Panc1 (cell line): Measurements from ENCODE around the gene CA10. TPM values are rescaled to one million over a fixed set of nuclear protein-coding genes. Genes with fewer than 3 reads are reported as not detected.
A peak's percentile ranks its signal among the peaks of the same experiment; 100 is the strongest.

Source experiments
- ATAC-seq: fragments of 200-7000 bp; cut with Tn5 transposase; 2 replicates; pipeline ENCODE4 v1.9.1; 2020; ENCODE audit warnings: mild to moderate bottlenecking, moderate library complexity
- BruUV-seq: library from RNA; stranded (reverse); fragments of 400-500 nt; replicated peaks from 2 replicates; lab custom pipeline; 2021; lab: Mats Ljungman, UMichigan
- CTCF ChIA-PET: fragments of 300-600 bp; sonication (Branson Sonifier 250); formaldehyde crosslinking; loops from one replicate; lab custom pipeline; 2022; ENCODE audit warnings: antibody characterized with exemption; lab: Charles Lee
- POLR2A ChIA-PET: fragments of 300-600 bp; sonication (Branson Sonifier 250); formaldehyde crosslinking; loops from one replicate; lab custom pipeline; 2022; ENCODE audit warnings: antibody characterized with exemption; lab: Charles Lee
- DNase-seq: peaks from one replicate; pipeline ENCODE4 v3.0.0-alpha.2; 2010; ENCODE audit warnings: low read depth, low spot score
- H3K27ac ChIP-seq: 2 replicates; pipeline ENCODE4 v1.5.1; 2011; ENCODE audit warnings: mild to moderate bottlenecking, low read length, inconsistent platforms
- H3K27me3 ChIP-seq: fragments of 200-500 bp; sonication (Bioruptor generic); 2 replicates; pipeline ENCODE4 v1.6.0; 2014; ENCODE audit warnings: low read length, inconsistent platforms; ENCODE audit not compliant: control insufficient read depth, insufficient read depth
- H3K36me3 ChIP-seq: fragments of 200-500 bp; sonication (Bioruptor generic); 2 replicates; pipeline ENCODE4 v1.5.1; 2014; ENCODE audit warnings: inconsistent platforms, mild to moderate bottlenecking, low read length, moderate library complexity; ENCODE audit not compliant: control insufficient read depth, insufficient read depth
- H3K4me1 ChIP-seq: 2 replicates; pipeline ENCODE4 v1.5.1; 2011; ENCODE audit warnings: inconsistent platforms, mild to moderate bottlenecking, low read length, moderate library complexity; ENCODE audit not compliant: control insufficient read depth, insufficient read depth
- H3K4me3 ChIP-seq, 2 experiments: 2 replicates each; pipeline ENCODE4 v1.5.1; 2011 to 2012; ENCODE audit warnings: low read depth in 2 of 2, low read length in 2 of 2, mild to moderate bottlenecking in 2 of 2, inconsistent platforms in 1 of 2, moderate library complexity in 1 of 2
- H3K9me3 ChIP-seq: fragments of 200-500 bp; sonication (Bioruptor generic); 2 replicates; pipeline ENCODE4 v1.5.1; 2014; ENCODE audit warnings: low read depth, mild to moderate bottlenecking, inconsistent platforms, low read length, moderate library complexity; ENCODE audit not compliant: control insufficient read depth, insufficient read depth
- CTCF ChIP-seq: fragments of 450-650 bp; IDR thresholded peaks from 2 replicates; pipeline ENCODE4 v1.5.1; 2017; ENCODE audit warnings: mild to moderate bottlenecking
- POLR2AphosphoS5 ChIP-seq: IDR thresholded peaks from 2 replicates; pipeline ENCODE4 v1.6.1; 2012; ENCODE audit warnings: mild to moderate bottlenecking, low read depth, low read length, moderate library complexity
- REST ChIP-seq, 2 experiments: IDR thresholded peaks; 2 replicates each; pipeline ENCODE4 v1.6.1; 2011 to 2012; ENCODE audit warnings: low read depth in 2 of 2, control low read depth in 1 of 2, low read length in 1 of 2, mild to moderate bottlenecking in 1 of 2, moderate library complexity in 1 of 2; ENCODE audit not compliant: insufficient read depth in 1 of 2
- SIN3A ChIP-seq: IDR thresholded peaks from 2 replicates; pipeline ENCODE4 v1.6.1; 2012; ENCODE audit warnings: low read depth, mild to moderate bottlenecking, low read length, moderate library complexity, borderline replicate concordance; ENCODE audit not compliant: insufficient read depth
- TCF7L2 ChIP-seq: IDR thresholded peaks from 2 replicates; pipeline ENCODE4 v1.6.1; 2011; ENCODE audit warnings: mild to moderate bottlenecking, low read depth, low read length, inconsistent platforms
- in situ Hi-C: cut with HindIII; loops from 2 replicates; pipeline ENCODE4 v1.10.0; 2016; ENCODE audit warnings: low sequenced_read_pairs, low pct_unique_long_range_greater_than_20kb
- intact Hi-C: fragments of 100-400 bp; cut with micrococcal nuclease; formaldehyde crosslinking; loops from one replicate; pipeline ENCODE4 v1.10.0; 2022; ENCODE audit not compliant: unreplicated experiment
- total RNA-seq: library from RNA; stranded (reverse); gene quantifications from one replicate; pipeline ENCODE4 v1.2.1, GENCODE V29; 2021; ENCODE audit not compliant: unreplicated experiment

CA10 gene
- total RNA-seq, 1 experiment from 2014 or later = not detected

- in situ Hi-C loops (no loop called here), intact Hi-C loops (no loop called here)
- BruUV-seq = no TSS peak
Measured at GRCh38 chr17:51873302-51873701, 285.2 kb downstream of the CA10 start.

GRCh38 chr17:51869387-51869786 lies 289.1 kb downstream of the CA10 start:
- no peaks in the 10 kb centered on the region for H3K27me3 ChIP-seq
- H3K36me3 ChIP-seq = no peaks in the 10 kb centered on the region
- no peak overlapping the region for H3K27ac ChIP-seq
- intact Hi-C loops = no loop called here
- ChIA-PET CTCF (no interaction called here), POLR2A (interaction anchor here (0.7 kb wide), 1 partner anchor 273 kb away, joined by 3 read pairs; no protein-coding TSS in a partner anchor)
- no TSS peak for BruUV-seq
- H3K9me3 ChIP-seq = no peaks in the 10 kb centered on the region
- in situ Hi-C loops = no loop called here
- ATAC-seq (no peak), DNase-seq (no peak)
- no peaks in the 10 kb centered on the region for H3K4me1 ChIP-seq
- TF ChIP-seq REST (IDR thresholded peaks at IDR 0.05; ENCODE audit: insufficient read depth in 1 of 2, low read depth in 2 of 2, low read length in 1 of 2) (peak; percentile 89 to 93), CTCF (no peak)
- H3K4me3 ChIP-seq = no peak overlapping the region

More at GRCh38 chr17:51873302-51873701, 285.2 kb downstream of the CA10 start:
- no peak for TF ChIP-seq TCF7L2
- TF ChIP-seq POLR2AphosphoS5 = no peak
- no peak for TF ChIP-seq CTCF
- TF ChIP-seq SIN3A = no peak
- no peak for TF ChIP-seq REST (IDR thresholded peaks at IDR 0.05; ENCODE audit: insufficient read depth in 1 of 2, low read depth in 2 of 2, low read length in 1 of 2)
- H3K36me3 ChIP-seq = no peaks in the 10 kb centered on the region
- ChIA-PET POLR2A (no interaction called here), CTCF (no interaction called here)
- ATAC-seq = no peak
- no peaks in the 10 kb centered on the region for H3K27me3 ChIP-seq
- no peak overlapping the region for H3K4me3 ChIP-seq
- no peaks in the 10 kb centered on the region for H3K9me3 ChIP-seq
- no peak overlapping the region for H3K27ac ChIP-seq
- DNase-seq = no peak
- no peaks in the 10 kb centered on the region for H3K4me1 ChIP-seq
